ENCODE measurements around the gene TAPT1.

DNA sequence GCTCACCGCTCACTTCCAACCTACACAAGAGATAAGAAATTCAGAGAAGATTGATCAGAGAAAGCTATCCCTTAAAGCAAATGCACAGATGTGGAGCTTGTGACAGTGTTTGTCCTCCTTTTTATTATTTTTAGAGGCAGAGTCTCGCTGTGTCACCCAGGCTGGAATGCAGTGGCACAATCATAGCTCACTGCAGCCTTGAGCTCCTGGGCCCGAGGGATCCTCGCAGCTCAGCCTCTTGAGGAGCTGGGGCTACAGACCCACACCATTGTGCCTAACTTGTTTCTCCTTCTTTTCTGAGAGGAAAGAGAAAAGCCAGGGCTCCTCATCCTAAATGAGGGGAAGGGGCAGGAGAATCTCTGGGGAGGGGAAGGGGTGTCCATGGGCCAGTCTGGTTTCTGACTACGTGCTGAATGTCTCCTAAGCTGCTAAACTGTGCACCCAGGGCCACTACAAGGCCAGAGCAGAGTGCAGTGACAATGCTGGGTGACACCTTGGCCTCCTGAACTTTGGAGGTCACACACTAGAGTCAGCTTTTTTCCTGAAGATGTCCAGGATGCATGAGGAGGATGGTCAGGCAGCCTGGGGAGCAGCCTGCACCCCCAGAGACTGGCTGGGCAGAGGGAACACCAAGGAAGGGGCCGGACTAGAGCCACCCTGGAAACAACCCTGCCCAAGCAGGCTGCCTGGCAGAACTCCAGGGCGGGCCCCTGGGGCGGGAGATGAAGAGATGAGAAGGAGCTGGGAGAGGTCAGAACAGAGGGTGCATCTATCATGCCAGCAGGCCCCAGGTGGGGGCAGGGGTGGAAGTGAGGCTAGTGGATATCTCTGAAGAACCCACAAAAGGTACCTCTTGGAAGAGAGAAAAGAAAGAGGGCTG is 87.0 kb downstream of the TAPT1 start:
- TF ChIP-seq, protein P1, sequence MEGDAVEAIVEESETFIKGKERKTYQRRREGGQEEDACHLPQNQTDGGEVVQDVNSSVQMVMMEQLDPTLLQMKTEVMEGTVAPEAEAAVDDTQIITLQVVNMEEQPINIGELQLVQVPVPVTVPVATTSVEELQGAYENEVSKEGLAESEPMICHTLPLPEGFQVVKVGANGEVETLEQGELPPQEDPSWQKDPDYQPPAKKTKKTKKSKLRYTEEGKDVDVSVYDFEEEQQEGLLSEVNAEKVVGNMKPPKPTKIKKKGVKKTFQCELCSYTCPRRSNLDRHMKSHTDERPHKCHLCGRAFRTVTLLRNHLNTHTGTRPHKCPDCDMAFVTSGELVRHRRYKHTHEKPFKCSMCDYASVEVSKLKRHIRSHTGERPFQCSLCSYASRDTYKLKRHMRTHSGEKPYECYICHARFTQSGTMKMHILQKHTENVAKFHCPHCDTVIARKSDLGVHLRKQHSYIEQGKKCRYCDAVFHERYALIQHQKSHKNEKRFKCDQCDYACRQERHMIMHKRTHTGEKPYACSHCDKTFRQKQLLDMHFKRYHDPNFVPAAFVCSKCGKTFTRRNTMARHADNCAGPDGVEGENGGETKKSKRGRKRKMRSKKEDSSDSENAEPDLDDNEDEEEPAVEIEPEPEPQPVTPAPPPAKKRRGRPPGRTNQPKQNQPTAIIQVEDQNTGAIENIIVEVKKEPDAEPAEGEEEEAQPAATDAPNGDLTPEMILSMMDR (conservative IDR thresholded peaks at IDR 0.05; ENCODE audit: low read depth, low read length): no peak
- no peak for TF ChIP-seq EZH2 (IDR thresholded peaks at IDR 0.05; ENCODE audit: borderline replicate concordance, low read depth, low read length, poor library complexity, severe bottlenecking)

All from A673 (cell line).